HFFc6 (cell line): ENCODE results near the gene OLFML1. TPM values are rescaled to one million over a fixed set of nuclear protein-coding genes. Genes with fewer than 3 reads are reported as not detected.

Source experiments
- DNase-seq: peaks from one replicate; pipeline ENCODE4 v3.0.0-alpha.2; 2018
- H3K27ac Mint-ChIP-seq: 2 replicates; pipeline ENCODE4 v1.8.0; 2020; ENCODE audit warnings: mild to moderate bottlenecking, mixed read lengths
- H3K27me3 Mint-ChIP-seq: 2 replicates; pipeline ENCODE4 v1.8.0; 2021; ENCODE audit warnings: mild to moderate bottlenecking, moderate library complexity, mixed read lengths; ENCODE audit not compliant: insufficient read depth
- H3K36me3 Mint-ChIP-seq: 2 replicates; pipeline ENCODE4 v1.8.0; 2021; ENCODE audit warnings: low read depth, mixed read lengths
- H3K4me1 Mint-ChIP-seq: 2 replicates; pipeline ENCODE4 v1.8.0; 2020; ENCODE audit warnings: low read depth, mixed read lengths
- H3K4me3 Mint-ChIP-seq: 2 replicates; pipeline ENCODE4 v1.8.0; 2020; ENCODE audit warnings: mild to moderate bottlenecking, moderate library complexity, mixed read lengths
- H3K9me3 Mint-ChIP-seq: 2 replicates; pipeline ENCODE4 v1.8.0; 2020; ENCODE audit warnings: mild to moderate bottlenecking, mixed read lengths
- CTCF ChIP-seq: fragments of 200-600 bp; sonication (generic); IDR thresholded peaks from 2 replicates; pipeline ENCODE4 v1.5.0; 2021; ENCODE audit warnings: antibody characterized with exemption, mild to moderate bottlenecking
- total RNA-seq, 6 experiments: library from RNA; stranded (reverse); fragmentation: NEBNext Ultra II Directional; extraction: Animal tissue kit (Norgen Biotek cat#: 25700); gene quantifications; 2 replicates in 1 of 6; 3 replicates in 5 of 6; pipeline ENCODE4 v1.2.3, GENCODE V29; 2021

OLFML1 gene
- total RNA-seq, 6 experiments from 2014 or later, result 0.20 to 0.43 (median 0.25) TPM; not detected in 3

GRCh38 chr11:7500251-7500650 is 14.9 kb downstream of the OLFML1 start:
- no peaks in the 10 kb centered on the region for H3K36me3 Mint-ChIP-seq
- H3K4me3 Mint-ChIP-seq, result no peak overlapping the region
- no peaks in the 10 kb centered on the region; the same call in 1 of the 2 replicates for H3K27me3 Mint-ChIP-seq
- no peaks in the 10 kb centered on the region for H3K4me1 Mint-ChIP-seq
- no peak for DNase-seq
- H3K9me3 Mint-ChIP-seq, result no peaks in the 10 kb centered on the region
- no peak overlapping the region for H3K27ac Mint-ChIP-seq
- TF ChIP-seq CTCF, result no peak

GRCh38 chr11:7501251-7501650 is 15.9 kb downstream of the OLFML1 start:
- H3K9me3 Mint-ChIP-seq, result no peaks in the 10 kb centered on the region
- H3K36me3 Mint-ChIP-seq, result no peaks in the 10 kb centered on the region
- no peaks in the 10 kb centered on the region for H3K4me1 Mint-ChIP-seq
- no peak overlapping the region for H3K4me3 Mint-ChIP-seq
- no peak for DNase-seq
- H3K27ac Mint-ChIP-seq, result no peak overlapping the region
- no peaks in the 10 kb centered on the region; the same call in 1 of the 2 replicates for H3K27me3 Mint-ChIP-seq
- TF ChIP-seq CTCF, result no peak

- Mint-ChIP-seq H3K36me3 (no peaks in the 10 kb centered on the region), H3K27ac (no peak overlapping the region), H3K9me3 (no peaks in the 10 kb centered on the region), H3K4me3 (no peak overlapping the region), H3K27me3 (peaks cover 4% of the 10 kb centered on the region), H3K4me1 (no peaks in the 10 kb centered on the region)
- TF ChIP-seq CTCF, result no peak
- DNase-seq, result no peak
Observed at GRCh38 chr11:7501894-7502293, 16.6 kb downstream of the OLFML1 start.

- Mint-ChIP-seq H3K36me3 (no peaks in the 10 kb centered on the region), H3K27me3 (peaks cover 11% of the 10 kb centered on the region), H3K9me3 (no peaks in the 10 kb centered on the region), H3K4me3 (no peak overlapping the region), H3K27ac (no peak overlapping the region), H3K4me1 (no peaks in the 10 kb centered on the region)
- no peak for DNase-seq
- TF ChIP-seq CTCF, result no peak
Observed at GRCh38 chr11:7506243-7506642, 20.9 kb downstream of the OLFML1 start.

- Mint-ChIP-seq H3K4me3 (no peak overlapping the region), H3K27me3 (peaks cover 13% of the 10 kb centered on the region), H3K4me1 (peaks cover 7% of the 10 kb centered on the region; the same call in 1 of the 2 replicates), H3K27ac (no peak overlapping the region), H3K36me3 (no peaks in the 10 kb centered on the region), H3K9me3 (no peaks in the 10 kb centered on the region)
- TF ChIP-seq CTCF, result no peak
- no peak for DNase-seq
Observed at GRCh38 chr11:7508087-7508486, 22.8 kb downstream of the OLFML1 start.

- Mint-ChIP-seq H3K4me3 (no peak overlapping the region), H3K27ac (no peak overlapping the region), H3K9me3 (no peaks in the 10 kb centered on the region), H3K27me3 (peaks cover 14% of the 10 kb centered on the region), H3K4me1 (peaks cover 10% of the 10 kb centered on the region; the same call in 1 of the 2 replicates), H3K36me3 (no peaks in the 10 kb centered on the region)
- no peak for TF ChIP-seq CTCF
- no peak for DNase-seq
Observed at GRCh38 chr11:7509966-7510365, 24.7 kb downstream of the OLFML1 start.
